Neural progenitor cell (in vitro differentiated cells): ENCODE data around the gene STK17B. TPM values are rescaled to one million over a fixed set of nuclear protein-coding genes. Genes with fewer than 3 reads are reported as not detected.
A peak's percentile ranks its signal among the peaks of the same experiment; 100 is the strongest.

Experiments
- DNase-seq: peaks from one replicate; pipeline ENCODE4 v3.0.0-alpha.2; 2016; ENCODE audit warnings: low spot score
- H2AFZ ChIP-seq: fragments of 200-600 bp; sonication (generic); replicated peaks from 2 replicates; pipeline ENCODE4 v1.6.1; 2016; ENCODE audit warnings: antibody characterized with exemption
- H3F3A ChIP-seq: fragments of 200-600 bp; sonication (generic); 2 replicates; pipeline ENCODE4 v1.6.1; 2016; ENCODE audit warnings: antibody characterized with exemption, low read depth
- H3K27ac ChIP-seq: fragments of 200-600 bp; sonication (generic); 2 replicates; pipeline ENCODE4 v1.5.1; 2016; ENCODE audit warnings: mild to moderate bottlenecking
- H3K27me3 ChIP-seq: fragments of 200-600 bp; sonication (generic); 2 replicates; pipeline ENCODE4 v1.6.1; 2016; ENCODE audit warnings: mild to moderate bottlenecking, moderate library complexity
- H3K36me3 ChIP-seq: fragments of 200-600 bp; sonication (generic); 2 replicates; pipeline ENCODE4 v1.5.1; 2016
- H3K4me1 ChIP-seq: fragments of 200-600 bp; sonication (generic); 2 replicates; pipeline ENCODE4 v1.6.1; 2016; ENCODE audit warnings: mixed run types
- H3K4me2 ChIP-seq: fragments of 200-600 bp; sonication (generic); 2 replicates; pipeline ENCODE4 v1.6.1; 2016
- H3K4me3 ChIP-seq: fragments of 200-600 bp; sonication (generic); 2 replicates; pipeline ENCODE4 v1.5.1; 2016
- H3K79me2 ChIP-seq: fragments of 200-600 bp; sonication (generic); 2 replicates; pipeline ENCODE4 v1.6.1; 2016; ENCODE audit warnings: low read depth
- H3K9ac ChIP-seq: fragments of 200-600 bp; sonication (generic); 2 replicates; pipeline ENCODE4 v1.6.1; 2016
- H3K9me3 ChIP-seq: fragments of 200-600 bp; sonication (generic); 2 replicates; pipeline ENCODE4 v1.5.1; 2016; ENCODE audit warnings: low read depth
- H4K20me1 ChIP-seq: fragments of 200-600 bp; sonication (generic); 2 replicates; pipeline ENCODE4 v1.6.1; 2016; ENCODE audit warnings: low read depth
- H3K27ac Mint-ChIP-seq: 3 replicates; pipeline ENCODE4 v1.8.0; 2021; ENCODE audit warnings: mixed read lengths
- H3K27me3 Mint-ChIP-seq: 2 replicates; pipeline ENCODE4 v1.8.0; 2022; ENCODE audit warnings: low read depth, mild to moderate bottlenecking, inconsistent platforms, moderate library complexity, mixed read lengths; ENCODE audit not compliant: insufficient read depth
- H3K36me3 Mint-ChIP-seq: 3 replicates; pipeline ENCODE4 v1.8.0; 2021; ENCODE audit warnings: mixed read lengths
- H3K4me1 Mint-ChIP-seq: 3 replicates; pipeline ENCODE4 v1.8.0; 2021; ENCODE audit warnings: mixed read lengths
- H3K4me3 Mint-ChIP-seq: 3 replicates; pipeline ENCODE4 v1.8.0; 2021; ENCODE audit warnings: mild to moderate bottlenecking, moderate library complexity, mixed read lengths
- H3K9me3 Mint-ChIP-seq: 3 replicates; pipeline ENCODE4 v1.8.0; 2020; ENCODE audit warnings: mixed read lengths
- EZH2 ChIP-seq: fragments of 200-600 bp; sonication (generic); IDR thresholded peaks from 2 replicates; pipeline ENCODE4 v1.6.1; 2017; ENCODE audit warnings: antibody characterized with exemption, mild to moderate bottlenecking, moderate library complexity
- EZH2phosphoT487 ChIP-seq: fragments of 200-600 bp; sonication (generic); IDR thresholded peaks from 2 replicates; pipeline ENCODE4 v1.6.1; 2017; ENCODE audit warnings: antibody characterized with exemption
- total RNA-seq: library from RNA; depleted of rRNA; stranded (reverse); fragments of >200 nt; gene quantifications from 2 replicates; pipeline ENCODE4 v1.2.3, GENCODE V29; 2015; ENCODE audit warnings: low replicate concordance
- TF ChIP-seq, protein P1 (sequence below): fragments of 200-600 bp; sonication (generic); IDR thresholded peaks from 2 replicates; pipeline ENCODE4 v1.5.1; 2017; ENCODE audit warnings: antibody characterized with exemption, mild to moderate bottlenecking

The STK17B gene
- total RNA-seq, 1 donor from 2014 or later = 35.4 TPM

DNA sequence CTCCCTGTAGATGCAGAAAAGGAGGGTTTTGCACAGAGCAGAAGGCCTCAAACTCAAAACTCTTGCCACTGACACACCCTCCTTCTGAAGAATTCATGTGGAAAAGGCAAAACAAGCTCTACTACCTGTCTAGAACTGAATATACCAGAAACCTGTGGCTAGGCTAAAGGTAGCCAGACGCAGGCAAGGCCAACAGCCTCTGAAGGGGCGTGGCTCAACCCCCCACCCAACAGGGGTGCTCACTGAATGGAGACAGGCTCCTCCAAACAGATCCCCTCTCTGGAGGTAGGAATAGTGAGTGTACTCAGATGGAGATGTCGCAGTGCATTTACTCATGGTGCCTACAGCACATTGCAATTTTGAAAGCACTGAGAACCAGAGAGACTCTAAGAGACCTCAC lies 3.0 kb upstream of the STK17B start:
- no peak overlapping the region for H3K27ac ChIP-seq
- no peaks in the 10 kb centered on the region for H3K36me3 Mint-ChIP-seq
- peaks cover 15% of the 10 kb centered on the region for H3F3A ChIP-seq
- H3K4me2 ChIP-seq = no peak overlapping the region
- no peak overlapping the region for H3K9ac ChIP-seq
- no peaks in the 10 kb centered on the region for H4K20me1 ChIP-seq
- H3K9me3 Mint-ChIP-seq = no peaks in the 10 kb centered on the region
- H3K9me3 ChIP-seq = no peaks in the 10 kb centered on the region
- no peak overlapping the region for H3K27ac Mint-ChIP-seq
- H3K4me1 Mint-ChIP-seq = peaks cover 8% of the 10 kb centered on the region
- H2AFZ ChIP-seq = no peak overlapping the region
- DNase-seq = no peak
- H3K4me1 ChIP-seq = peaks cover 9% of the 10 kb centered on the region
- H3K4me3 Mint-ChIP-seq = no peak overlapping the region
- H3K27me3 ChIP-seq = peaks cover 29% of the 10 kb centered on the region
- H3K4me3 ChIP-seq = no peak overlapping the region
- TF ChIP-seq EZH2 (no peak), EZH2phosphoT487 (no peak)
- TF ChIP-seq, protein P1, sequence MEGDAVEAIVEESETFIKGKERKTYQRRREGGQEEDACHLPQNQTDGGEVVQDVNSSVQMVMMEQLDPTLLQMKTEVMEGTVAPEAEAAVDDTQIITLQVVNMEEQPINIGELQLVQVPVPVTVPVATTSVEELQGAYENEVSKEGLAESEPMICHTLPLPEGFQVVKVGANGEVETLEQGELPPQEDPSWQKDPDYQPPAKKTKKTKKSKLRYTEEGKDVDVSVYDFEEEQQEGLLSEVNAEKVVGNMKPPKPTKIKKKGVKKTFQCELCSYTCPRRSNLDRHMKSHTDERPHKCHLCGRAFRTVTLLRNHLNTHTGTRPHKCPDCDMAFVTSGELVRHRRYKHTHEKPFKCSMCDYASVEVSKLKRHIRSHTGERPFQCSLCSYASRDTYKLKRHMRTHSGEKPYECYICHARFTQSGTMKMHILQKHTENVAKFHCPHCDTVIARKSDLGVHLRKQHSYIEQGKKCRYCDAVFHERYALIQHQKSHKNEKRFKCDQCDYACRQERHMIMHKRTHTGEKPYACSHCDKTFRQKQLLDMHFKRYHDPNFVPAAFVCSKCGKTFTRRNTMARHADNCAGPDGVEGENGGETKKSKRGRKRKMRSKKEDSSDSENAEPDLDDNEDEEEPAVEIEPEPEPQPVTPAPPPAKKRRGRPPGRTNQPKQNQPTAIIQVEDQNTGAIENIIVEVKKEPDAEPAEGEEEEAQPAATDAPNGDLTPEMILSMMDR = no peak
- H3K79me2 ChIP-seq = peaks cover 15% of the 10 kb centered on the region
- peaks cover 12% of the 10 kb centered on the region for H3K27me3 Mint-ChIP-seq
- no peaks in the 10 kb centered on the region for H3K36me3 ChIP-seq

DNA sequence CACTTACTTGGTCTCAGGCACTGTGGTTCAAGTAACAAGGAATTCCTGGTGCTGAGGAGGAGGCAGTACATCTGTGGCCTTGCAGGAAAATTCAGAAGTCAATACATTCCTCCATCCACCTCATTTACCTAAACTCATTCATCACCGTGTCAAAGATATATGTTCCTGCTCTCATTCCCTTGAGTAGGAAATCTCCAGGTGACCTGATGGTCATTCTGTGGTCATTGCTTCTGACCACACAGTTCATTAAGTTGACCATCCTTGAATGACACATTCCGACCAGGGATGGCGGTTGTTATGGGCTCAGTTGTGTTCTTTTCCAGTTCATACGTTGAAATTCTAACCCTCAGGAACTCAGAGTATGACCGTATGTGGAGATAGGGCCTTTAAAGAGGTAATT lies 2.1 kb upstream of the STK17B start:
- H3F3A ChIP-seq = peaks cover 15% of the 10 kb centered on the region
- peaks cover 10% of the 10 kb centered on the region for H3K4me1 Mint-ChIP-seq
- no peaks in the 10 kb centered on the region for H3K9me3 ChIP-seq
- H3K4me3 Mint-ChIP-seq = no peak overlapping the region
- H3K27ac Mint-ChIP-seq = no peak overlapping the region
- no peak overlapping the region for H3K4me2 ChIP-seq
- no peaks in the 10 kb centered on the region for H3K36me3 Mint-ChIP-seq
- no peak overlapping the region for H3K27ac ChIP-seq
- no peaks in the 10 kb centered on the region for H3K36me3 ChIP-seq
- H3K27me3 Mint-ChIP-seq = peaks cover 12% of the 10 kb centered on the region
- no peak overlapping the region for H2AFZ ChIP-seq
- H3K9me3 Mint-ChIP-seq = no peaks in the 10 kb centered on the region
- no peak for TF ChIP-seq EZH2
- no peak for TF ChIP-seq EZH2phosphoT487
- TF ChIP-seq, protein P1 = no peak
- H3K9ac ChIP-seq = no peak overlapping the region
- peaks cover 24% of the 10 kb centered on the region for H3K79me2 ChIP-seq
- peaks cover 29% of the 10 kb centered on the region for H3K27me3 ChIP-seq
- no peaks in the 10 kb centered on the region for H4K20me1 ChIP-seq
- no peak for DNase-seq
- no peak overlapping the region for H3K4me3 ChIP-seq
- peaks cover 11% of the 10 kb centered on the region for H3K4me1 ChIP-seq

DNA sequence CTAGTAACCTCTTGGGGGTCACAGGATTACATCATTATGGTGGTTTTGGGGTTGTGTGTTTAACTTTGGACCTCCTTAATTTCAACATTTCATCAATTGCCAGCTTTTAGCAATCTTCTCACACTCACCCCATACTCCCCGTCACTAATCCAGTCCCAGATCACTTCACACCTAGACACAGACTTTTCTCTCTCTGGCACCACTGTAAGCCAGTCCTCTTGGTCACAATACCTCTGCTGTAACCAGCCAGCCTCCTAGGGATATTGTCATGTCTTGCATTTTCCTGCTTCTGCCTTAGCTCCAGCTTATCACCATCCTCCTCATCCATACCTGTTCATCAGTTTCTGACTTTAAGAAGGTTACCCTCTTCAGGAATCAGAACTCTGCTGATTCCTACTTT lies 1.6 kb upstream of the STK17B start:
- no peak overlapping the region for H3K4me2 ChIP-seq
- H4K20me1 ChIP-seq = no peaks in the 10 kb centered on the region
- peaks cover 29% of the 10 kb centered on the region for H3K27me3 ChIP-seq
- Mint-ChIP-seq H3K36me3 (no peaks in the 10 kb centered on the region), H3K4me3 (peak overlapping the region; percentile 19), H3K27me3 (peaks cover 12% of the 10 kb centered on the region), H3K27ac (no peak overlapping the region), H3K9me3 (no peaks in the 10 kb centered on the region), H3K4me1 (peaks cover 10% of the 10 kb centered on the region)
- no peak overlapping the region for H3K4me3 ChIP-seq
- peaks cover 17% of the 10 kb centered on the region for H3K4me1 ChIP-seq
- TF ChIP-seq, protein P1 = no peak
- no peak for TF ChIP-seq EZH2
- no peak for TF ChIP-seq EZH2phosphoT487
- H3F3A ChIP-seq = peaks cover 15% of the 10 kb centered on the region
- no peak overlapping the region for H3K9ac ChIP-seq
- no peak for DNase-seq
- H3K36me3 ChIP-seq = no peaks in the 10 kb centered on the region
- no peaks in the 10 kb centered on the region for H3K9me3 ChIP-seq
- no peak overlapping the region for H3K27ac ChIP-seq
- peaks cover 29% of the 10 kb centered on the region for H3K79me2 ChIP-seq
- no peak overlapping the region for H2AFZ ChIP-seq
